Measurements from ENCODE around the gene SLC6A6. TPM values are rescaled to one million over a fixed set of nuclear protein-coding genes. Genes with fewer than 3 reads are reported as not detected.

The SLC6A6 gene
- total and polyA plus RNA-seq, 10 of the 15 experiments (the other 5 are each of a cell fraction or from before 2014, with no cell fraction given), result 5.6 to 47.0 (median 20.2) TPM

DNA sequence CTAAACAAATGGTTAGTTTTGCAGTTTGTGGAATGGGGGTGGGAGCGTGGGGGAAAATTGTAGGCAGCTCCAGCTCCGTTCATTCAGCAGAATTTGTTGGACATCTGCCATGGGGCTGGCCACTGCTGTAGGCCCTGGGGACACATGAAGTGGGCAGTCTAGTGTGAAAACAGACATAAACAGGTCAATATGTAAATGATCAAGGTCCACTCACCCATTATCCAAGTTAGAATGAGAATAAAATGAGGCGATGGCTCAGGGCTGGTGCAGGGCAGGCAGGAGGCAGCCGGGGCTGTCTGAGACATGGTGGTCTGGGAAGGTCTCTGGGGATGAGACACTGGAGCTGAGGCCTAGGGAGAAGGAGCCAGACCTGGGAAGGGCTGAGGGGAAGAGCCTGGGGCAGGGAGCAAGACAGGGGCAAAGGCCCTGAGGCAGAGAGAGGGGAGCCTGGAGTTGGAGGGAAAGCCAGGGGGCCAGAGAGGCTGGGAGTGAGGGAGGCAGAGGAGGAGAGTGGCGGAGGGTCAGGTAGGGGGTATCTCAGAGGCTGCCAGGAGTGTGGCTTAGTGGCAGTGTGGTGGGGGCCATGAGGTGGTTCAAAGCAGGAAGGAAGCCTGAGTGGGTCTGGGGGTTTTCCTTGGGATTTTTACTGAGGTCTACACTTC, 6.2 kb upstream of the SLC6A6 start:
- H3K79me2 ChIP-seq (ENCODE audit: control insufficient read depth, insufficient read depth, low read length), result no peaks in the 10 kb centered on the region
- CTCF ChIA-PET, result no interaction called here
- no peak overlapping the region for H3K9ac ChIP-seq (ENCODE audit: control insufficient read depth, insufficient read depth, low read length)
- ATAC-seq, result no peak; the same call in 2 of the 3 replicates
- RAD21 ChIA-PET (ENCODE audit: unreplicated experiment), result no interaction called here
- H3K27ac ChIP-seq (ENCODE audit: control insufficient read depth, insufficient read depth), result no peak overlapping the region
- H2AFZ ChIP-seq (ENCODE audit: control insufficient read depth, low read depth, low read length), result no peak overlapping the region
- no peaks in the 10 kb centered on the region; the same call in 1 of the 2 replicates for H3K4me1 ChIP-seq (ENCODE audit: control insufficient read depth, insufficient read depth, low read length)
- H3K4me3 ChIP-seq, result no peak overlapping the region
- no peaks in the 10 kb centered on the region; a peak in 1 of 4 replicates for H3K27me3 ChIP-seq (replicated peaks in 1 of 2; ENCODE audit: control insufficient read depth in 2 of 2, insufficient read depth in 2 of 2, low read length in 1 of 2)
- H4K20me1 ChIP-seq (ENCODE audit: control insufficient read depth, insufficient read depth), result no peaks in the 10 kb centered on the region
- SMC1A ChIA-PET (ENCODE audit: uncharacterized antibody, unreplicated experiment), result interaction anchor here (1.4 kb wide), 1 partner anchor 8 kb away, joined by 3 read pairs; no protein-coding TSS in a partner anchor
- H3K4me2 ChIP-seq (ENCODE audit: control insufficient read depth, insufficient read depth), result no peak overlapping the region
- TF ChIP-seq ZNF24 (IDR thresholded peaks at IDR 0.05), result no peak
- no peak for TF ChIP-seq SUPT20H (IDR thresholded peaks at IDR 0.05; ENCODE audit: borderline replicate concordance, control insufficient read depth, low read depth, low read length)
- DNase-seq (ENCODE audit: low read depth, low spot score), result no peak
- in situ Hi-C loops (cut with MboI) (no loop called here), intact Hi-C loops (cut with micrococcal nuclease; ENCODE audit: unreplicated experiment) (no loop called here)
- WGBS (ENCODE audit: insufficient coverage, insufficient replicate concordance, low lambda C conversion rate, missing lambda C conversion rate), result 24% methylated on average over 4 of the region's 5 CpGs
- no peak for FAIRE-seq
- no TSS peak for BruUV-seq (replicated peaks)
- POLR2A ChIA-PET, result no interaction called here
- no peaks in the 10 kb centered on the region for H3K9me3 ChIP-seq (replicated peaks; ENCODE audit: control insufficient read depth, insufficient read depth, low read length)
- H3K36me3 ChIP-seq (ENCODE audit: control insufficient read depth in 2 of 2, insufficient read depth in 2 of 2, low read length in 1 of 2), result no peaks in the 10 kb centered on the region

DNA sequence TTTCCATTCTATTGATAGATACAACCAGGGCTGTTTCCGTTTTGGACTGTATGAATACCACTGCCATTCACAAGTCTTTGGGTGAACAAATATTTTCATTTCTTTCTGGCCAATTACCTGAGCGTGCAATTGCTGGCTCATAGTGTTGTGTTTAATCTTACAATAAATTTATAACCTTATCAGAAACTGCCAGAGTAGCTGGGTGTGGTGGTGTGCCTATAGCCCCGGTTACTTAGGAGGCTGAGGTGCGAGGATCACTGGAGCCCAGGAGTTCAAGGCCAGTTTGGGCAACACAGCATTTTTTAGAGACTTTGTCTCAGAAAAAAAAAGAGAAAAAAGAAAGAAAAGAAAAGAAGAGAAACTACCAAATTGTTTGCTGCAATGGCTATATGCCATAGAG, 5.4 kb upstream of the SLC6A6 start:
- no peak overlapping the region for H3K9ac ChIP-seq (ENCODE audit: control insufficient read depth, insufficient read depth, low read length)
- no peak overlapping the region for H3K4me3 ChIP-seq
- ATAC-seq (no peak), DNase-seq (ENCODE audit: low read depth, low spot score) (no peak), FAIRE-seq (no peak)
- no peaks in the 10 kb centered on the region; the same call in 1 of the 2 replicates for H3K4me1 ChIP-seq (ENCODE audit: control insufficient read depth, insufficient read depth, low read length)
- RAD21 ChIA-PET (ENCODE audit: unreplicated experiment), result no interaction called here
- CTCF ChIA-PET, result no interaction called here
- H2AFZ ChIP-seq (ENCODE audit: control insufficient read depth, low read depth, low read length), result no peak overlapping the region
- no peaks in the 10 kb centered on the region for H3K9me3 ChIP-seq (replicated peaks; ENCODE audit: control insufficient read depth, insufficient read depth, low read length)
- no peak overlapping the region for H3K4me2 ChIP-seq (ENCODE audit: control insufficient read depth, insufficient read depth)
- H3K27me3 ChIP-seq (replicated peaks in 1 of 2; ENCODE audit: control insufficient read depth in 2 of 2, insufficient read depth in 2 of 2, low read length in 1 of 2), result no peaks in the 10 kb centered on the region; a peak in 1 of 4 replicates
- no peaks in the 10 kb centered on the region for H4K20me1 ChIP-seq (ENCODE audit: control insufficient read depth, insufficient read depth)
- BruUV-seq (replicated peaks), result no TSS peak
- POLR2A ChIA-PET, result no interaction called here
- SMC1A ChIA-PET (ENCODE audit: uncharacterized antibody, unreplicated experiment), result no interaction called here
- in situ Hi-C loops (cut with MboI), result no loop called here
- H3K79me2 ChIP-seq (ENCODE audit: control insufficient read depth, insufficient read depth, low read length), result no peaks in the 10 kb centered on the region
- intact Hi-C loops (cut with micrococcal nuclease; ENCODE audit: unreplicated experiment), result no loop called here
- no peak overlapping the region for H3K27ac ChIP-seq (ENCODE audit: control insufficient read depth, insufficient read depth)
- TF ChIP-seq, protein P1, sequence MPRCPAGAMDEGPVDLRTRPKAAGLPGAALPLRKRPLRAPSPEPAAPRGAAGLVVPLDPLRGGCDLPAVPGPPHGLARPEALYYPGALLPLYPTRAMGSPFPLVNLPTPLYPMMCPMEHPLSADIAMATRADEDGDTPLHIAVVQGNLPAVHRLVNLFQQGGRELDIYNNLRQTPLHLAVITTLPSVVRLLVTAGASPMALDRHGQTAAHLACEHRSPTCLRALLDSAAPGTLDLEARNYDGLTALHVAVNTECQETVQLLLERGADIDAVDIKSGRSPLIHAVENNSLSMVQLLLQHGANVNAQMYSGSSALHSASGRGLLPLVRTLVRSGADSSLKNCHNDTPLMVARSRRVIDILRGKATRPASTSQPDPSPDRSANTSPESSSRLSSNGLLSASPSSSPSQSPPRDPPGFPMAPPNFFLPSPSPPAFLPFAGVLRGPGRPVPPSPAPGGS (IDR thresholded peaks at IDR 0.05; ENCODE audit: borderline replicate concordance, insufficient read depth, low read depth, low read length, poor library complexity, severe bottlenecking), result no peak
- TF ChIP-seq, protein P2, sequence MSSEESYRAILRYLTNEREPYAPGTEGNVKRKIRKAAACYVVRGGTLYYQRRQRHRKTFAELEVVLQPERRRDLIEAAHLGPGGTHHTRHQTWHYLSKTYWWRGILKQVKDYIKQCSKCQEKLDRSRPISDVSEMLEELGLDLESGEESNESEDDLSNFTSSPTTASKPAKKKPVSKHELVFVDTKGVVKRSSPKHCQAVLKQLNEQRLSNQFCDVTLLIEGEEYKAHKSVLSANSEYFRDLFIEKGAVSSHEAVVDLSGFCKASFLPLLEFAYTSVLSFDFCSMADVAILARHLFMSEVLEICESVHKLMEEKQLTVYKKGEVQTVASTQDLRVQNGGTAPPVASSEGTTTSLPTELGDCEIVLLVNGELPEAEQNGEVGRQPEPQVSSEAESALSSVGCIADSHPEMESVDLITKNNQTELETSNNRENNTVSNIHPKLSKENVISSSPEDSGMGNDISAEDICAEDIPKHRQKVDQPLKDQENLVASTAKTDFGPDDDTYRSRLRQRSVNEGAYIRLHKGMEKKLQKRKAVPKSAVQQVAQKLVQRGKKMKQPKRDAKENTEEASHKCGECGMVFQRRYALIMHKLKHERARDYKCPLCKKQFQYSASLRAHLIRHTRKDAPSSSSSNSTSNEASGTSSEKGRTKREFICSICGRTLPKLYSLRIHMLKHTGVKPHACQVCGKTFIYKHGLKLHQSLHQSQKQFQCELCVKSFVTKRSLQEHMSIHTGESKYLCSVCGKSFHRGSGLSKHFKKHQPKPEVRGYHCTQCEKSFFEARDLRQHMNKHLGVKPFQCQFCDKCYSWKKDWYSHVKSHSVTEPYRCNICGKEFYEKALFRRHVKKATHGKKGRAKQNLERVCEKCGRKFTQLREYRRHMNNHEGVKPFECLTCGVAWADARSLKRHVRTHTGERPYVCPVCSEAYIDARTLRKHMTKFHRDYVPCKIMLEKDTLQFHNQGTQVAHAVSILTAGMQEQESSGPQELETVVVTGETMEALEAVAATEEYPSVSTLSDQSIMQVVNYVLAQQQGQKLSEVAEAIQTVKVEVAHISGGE (CRISPR knock-in tag; IDR thresholded peaks at IDR 0.05), result no peak
- TF ChIP-seq PAX8 (IDR thresholded peaks at IDR 0.05) (no peak), ZNF622 (IDR thresholded peaks at IDR 0.05) (no peak), WRNIP1 (IDR thresholded peaks at IDR 0.05; ENCODE audit: borderline replicate concordance, low read depth, low read length) (no peak), ZSCAN29 (IDR thresholded peaks at IDR 0.05) (no peak)
- 82% methylated on average over 4 of the region's 4 CpGs for WGBS (ENCODE audit: insufficient coverage, insufficient replicate concordance, low lambda C conversion rate, missing lambda C conversion rate)
- H3K36me3 ChIP-seq (ENCODE audit: control insufficient read depth in 2 of 2, insufficient read depth in 2 of 2, low read length in 1 of 2), result no peaks in the 10 kb centered on the region

Measured in GM12878 (cell line).